LoVo (cell line): ENCODE results near the gene DDX43.
A peak's percentile ranks its signal among the peaks of the same experiment; 100 is the strongest.
"Not testable (repeated sequence)": the region's sequence is repeated elsewhere in the genome, so short reads cannot be mapped to it uniquely, and the experiment has no call there.

Experiments used
- DNase-seq: peaks from one replicate; pipeline ENCODE4 v3.0.0-alpha.2; 2016; ENCODE audit warnings: low spot score

DDX43 gene

GRCh38 chr6:73388800-73389512, 5.7 kb upstream of the DDX43 start:
- DNase-seq: peak; percentile 82

- no peak for DNase-seq
Observed at GRCh38 chr6:73389854-73390253, 4.8 kb upstream of the DDX43 start.

DNA sequence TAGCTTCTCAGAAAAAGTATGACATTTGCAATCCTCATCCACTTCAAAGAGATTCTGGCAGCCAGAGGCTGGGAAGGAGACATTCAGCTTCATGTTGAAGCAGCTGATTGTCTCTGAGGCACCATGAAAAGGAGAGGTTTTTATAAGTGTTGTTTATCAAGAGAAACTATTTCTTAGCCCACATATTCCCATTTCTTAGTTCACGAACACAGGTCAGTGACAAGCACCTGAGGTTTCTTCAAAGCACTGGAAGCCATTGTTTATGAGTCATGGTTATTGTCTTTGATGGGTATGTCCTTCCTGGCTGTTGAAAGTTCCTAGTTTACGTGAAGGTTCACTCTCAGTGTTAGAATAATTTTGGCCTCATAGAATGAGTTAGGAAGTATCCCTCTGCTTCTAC, 3.0 kb upstream of the DDX43 start:
- peak; percentile 37 for DNase-seq

- not testable (repeated sequence) for DNase-seq
Observed at GRCh38 chr6:73392188-73392587, 2.4 kb upstream of the DDX43 start.

- DNase-seq: no peak
Observed at GRCh38 chr6:73393278-73393677, 1.4 kb upstream of the DDX43 start.

DNA sequence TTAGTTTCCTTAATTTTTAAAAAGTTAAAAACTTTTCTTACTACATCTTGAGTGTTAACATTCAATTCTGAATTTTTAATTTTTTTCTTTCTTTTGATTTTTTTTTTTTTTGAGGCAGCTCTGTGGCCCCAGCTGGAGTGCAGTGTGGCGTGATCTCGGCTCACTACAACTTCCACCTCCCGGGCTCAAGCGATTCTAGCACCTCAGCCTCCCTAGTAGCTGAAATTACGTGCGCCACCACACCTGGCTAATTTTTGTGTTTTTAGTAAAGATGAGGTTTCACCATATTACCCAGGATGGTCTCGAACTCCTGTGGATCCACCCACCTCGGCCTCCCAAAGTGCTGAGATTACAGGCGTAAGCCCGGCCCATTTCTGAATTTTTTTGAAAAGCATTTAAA, 1.2 kb downstream of the DDX43 start:
- DNase-seq: no peak

DNA sequence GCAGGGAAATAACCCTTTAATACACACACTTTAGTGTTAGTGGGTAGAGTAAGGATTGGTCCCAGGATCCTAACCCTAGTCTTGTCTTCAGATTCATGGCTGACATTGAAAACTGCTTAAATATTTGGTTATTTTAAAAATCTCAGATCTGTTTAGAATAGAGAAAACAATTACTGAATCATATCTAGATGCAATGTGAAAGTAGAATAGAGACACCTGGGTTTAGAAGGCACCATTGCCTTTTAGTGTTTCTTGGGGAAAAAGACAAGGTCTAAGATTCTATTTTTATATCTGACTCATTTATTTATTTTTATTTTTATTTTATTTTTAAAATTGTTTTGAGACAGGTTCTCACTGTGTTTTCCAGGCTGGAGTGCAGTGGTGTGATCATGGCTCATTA, 6.0 kb downstream of the DDX43 start:
- DNase-seq: no peak

DNA sequence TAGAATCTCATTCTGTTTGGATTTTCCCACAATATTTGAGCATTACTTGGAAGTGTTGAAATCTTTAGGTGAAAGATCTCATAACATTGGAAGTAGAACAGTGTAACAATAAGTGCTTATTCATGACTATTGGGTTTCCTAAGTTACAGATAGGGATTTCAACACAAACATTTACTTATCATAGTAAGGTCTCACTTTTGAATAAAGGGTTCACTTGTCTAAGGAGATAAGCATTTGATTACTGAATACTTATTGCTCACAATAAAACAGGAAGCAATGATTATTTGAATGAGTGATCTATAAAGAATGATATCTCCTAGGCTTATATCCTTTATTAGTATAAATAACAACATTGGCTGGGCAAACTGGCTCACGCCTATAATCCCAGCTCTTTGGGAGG, 14.8 kb downstream of the DDX43 start:
- DNase-seq: no peak

GRCh38 chr6:73413102-73413501, 18.5 kb downstream of the DDX43 start:
- no peak for DNase-seq

GRCh38 chr6:73418081-73418741, 23.6 kb downstream of the DDX43 start:
- DNase-seq: no peak

GRCh38 chr6:73421534-73421933, 26.9 kb downstream of the DDX43 start:
- DNase-seq: no peak

DNA sequence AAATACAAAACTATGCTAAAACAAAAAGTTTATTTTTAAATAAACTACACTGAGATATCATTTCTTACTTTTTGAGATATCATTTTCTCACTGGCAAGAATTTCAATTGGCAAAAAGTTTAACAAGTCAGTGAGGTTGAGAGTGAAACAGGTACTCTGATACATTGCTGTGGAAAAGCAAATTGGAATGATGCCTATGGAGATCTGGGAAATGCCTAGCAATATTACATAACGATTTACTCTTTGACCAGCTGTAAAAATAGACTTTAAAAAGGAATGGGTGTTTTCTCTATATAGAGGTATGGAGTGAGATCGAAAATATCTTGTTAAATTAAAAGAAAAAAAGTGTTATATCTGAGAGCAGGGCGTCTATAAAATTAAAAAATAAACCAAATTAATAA, 40.6 kb downstream of the DDX43 start:
- no peak for DNase-seq

- DNase-seq: no peak
Observed at GRCh38 chr6:73443555-73443954, 48.9 kb downstream of the DDX43 start.

DNA sequence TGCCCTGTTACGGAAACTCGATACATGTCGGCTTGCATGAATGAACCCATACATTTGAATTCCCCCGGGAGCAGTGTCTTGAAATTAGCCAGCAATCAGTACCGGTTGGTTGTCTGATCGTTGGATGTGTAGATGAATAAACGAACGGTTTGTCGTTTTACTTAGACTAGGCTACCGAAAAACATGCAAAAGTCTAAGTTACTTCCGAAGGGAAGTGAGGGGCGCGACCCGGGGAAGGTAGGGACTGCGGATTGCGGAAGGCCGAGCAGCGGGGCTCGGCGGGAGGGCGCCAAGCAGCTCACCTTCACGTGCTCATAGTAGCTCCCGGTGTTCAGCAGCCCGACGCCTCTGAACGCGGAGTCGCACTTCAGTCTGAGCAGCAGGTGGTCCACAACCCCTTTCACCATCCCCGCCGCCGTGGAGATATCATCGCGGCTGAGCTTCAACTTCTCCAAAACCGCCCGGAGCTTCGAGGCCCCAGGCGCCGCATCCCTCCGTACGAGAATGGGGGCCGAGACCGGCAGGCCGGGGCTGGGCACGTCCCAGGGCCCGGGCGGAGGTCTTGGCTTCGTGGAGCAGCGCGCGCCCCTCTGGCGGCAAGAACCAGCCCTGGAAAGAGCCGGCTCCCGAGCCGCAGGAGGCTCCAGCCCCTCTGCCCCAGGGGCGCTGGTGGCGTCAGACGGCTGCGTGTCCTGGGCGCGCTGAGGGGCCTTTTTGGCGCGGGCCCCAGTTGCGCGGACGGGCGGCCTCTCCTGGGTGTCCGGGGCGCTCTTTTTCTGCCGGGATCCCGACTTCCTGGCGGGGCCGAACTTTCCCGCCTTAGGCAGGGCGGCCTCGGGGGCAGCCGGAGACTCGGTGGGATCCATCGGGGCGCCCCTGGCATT, 56.8 kb downstream of the DDX43 start:
- peak; percentile 42 for DNase-seq

DNA sequence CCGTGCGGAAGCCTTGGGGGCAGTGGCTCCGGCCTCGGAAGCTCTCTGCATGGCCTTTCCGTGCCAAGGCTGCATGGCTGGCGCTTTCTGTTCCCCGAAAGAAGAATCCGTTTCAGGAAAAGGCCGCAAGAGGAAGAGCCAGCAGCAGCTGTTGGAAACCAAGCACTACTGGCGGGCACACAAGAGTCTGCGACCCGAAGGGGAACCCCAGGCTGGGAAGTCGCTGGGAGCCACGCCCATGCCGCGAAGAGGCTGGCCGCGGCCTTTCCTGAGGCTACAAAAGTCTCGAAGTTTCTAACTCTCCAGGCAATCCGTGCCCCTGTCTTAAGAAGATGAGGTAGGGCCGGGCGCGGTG, 57.5 kb downstream of the DDX43 start, which contains the start of gene CGAS:
CGAS (minus strand) TSS at position 191 of the 355 bp plus-strand sequence; CDS start at position 75, 116 bp downstream.
- DNase-seq: peak; percentile 82

- DNase-seq: no peak
Observed at GRCh38 chr6:73455865-73456629, 61.4 kb downstream of the DDX43 start.

DNA sequence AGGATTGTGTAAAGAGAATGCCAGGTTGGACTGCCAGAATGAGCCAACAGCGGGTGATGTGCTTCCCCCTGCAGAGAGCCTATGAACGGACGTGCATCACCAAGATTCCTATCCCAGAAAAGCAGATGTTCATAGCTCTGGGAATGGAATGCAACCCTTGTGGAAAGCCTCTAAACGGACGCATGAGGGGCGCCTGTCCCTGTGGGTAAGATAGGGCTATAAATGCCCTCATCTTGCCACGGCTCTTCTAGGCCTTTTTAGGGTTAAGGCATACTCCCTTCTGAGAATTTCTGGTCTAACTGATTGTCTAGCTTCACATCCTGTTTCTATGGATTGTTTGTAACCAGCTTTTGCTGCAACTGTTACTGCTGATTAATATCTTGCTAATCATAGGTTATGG, 64.8 kb downstream of the DDX43 start:
- not testable (repeated sequence) for DNase-seq

DNA sequence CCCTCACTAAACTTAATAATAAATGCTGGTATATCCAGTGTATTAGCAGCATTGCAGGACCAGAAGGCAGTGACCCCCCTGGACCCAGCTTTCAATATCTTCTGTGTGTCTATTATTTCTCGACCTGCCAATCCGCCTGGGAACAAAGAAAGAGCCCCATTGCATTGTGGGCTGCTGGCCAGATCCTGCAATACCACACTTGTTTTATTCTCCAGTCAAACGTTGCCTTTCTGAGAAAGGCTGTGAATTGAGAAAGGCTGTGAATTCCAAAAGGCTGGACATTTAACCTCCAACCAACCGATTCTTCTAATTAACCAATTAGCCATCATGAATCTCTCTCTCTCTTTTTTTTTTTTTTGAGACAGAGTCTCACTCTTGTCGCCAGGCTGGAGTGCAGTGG, 65.4 kb downstream of the DDX43 start:
- DNase-seq: no peak

GRCh38 chr6:73461537-73462350, 67.1 kb downstream of the DDX43 start, which contains the start of gene MTO1:
TSS of gene MTO1 (plus strand) at chr6:73461737. CDS start at chr6:73461855, 118 bp downstream.
- peak; percentile 87 for DNase-seq
